B cell (primary cell): ENCODE data around the gene DNAJC25. TPM values are rescaled to one million over a fixed set of nuclear protein-coding genes. Genes with fewer than 3 reads are reported as not detected.

Experiments
- ATAC-seq: fragments of 200-7000 bp; cut with Tn5 transposase; one replicate; pipeline ENCODE4 v1.10.0; 2021; ENCODE audit warnings: low read depth, mild to moderate bottlenecking, moderate number of reproducible peaks, moderate library complexity
- CTCF ChIA-PET: fragments of 350-600 bp; sonication (Branson Sonifier 250); formaldehyde crosslinking; loops from one replicate; lab custom pipeline; 2021; ENCODE audit warnings: antibody characterized with exemption, inconsistent platforms; lab: Charles Lee
- POLR2A ChIA-PET: fragments of 350-600 bp; sonication (Branson Sonifier 250); formaldehyde crosslinking; loops from one replicate; lab custom pipeline; 2021; ENCODE audit warnings: antibody characterized with exemption; lab: Charles Lee
- DNase-seq: peaks from one replicate; pipeline ENCODE4 v3.0.0; 2013
- H2AFZ ChIP-seq: 2 replicates; pipeline ENCODE4 v1.6.1; 2012; ENCODE audit warnings: mild to moderate bottlenecking, low read depth, low read length; ENCODE audit not compliant: insufficient read depth, poor library complexity, severe bottlenecking
- H3K27ac ChIP-seq, 2 donors: 1 replicate in 1 of 2; 2 replicates in 1 of 2; pipeline ENCODE4 v1.5.1; 2012 to 2013; ENCODE audit warnings: low read length in 2 of 2, mild to moderate bottlenecking in 2 of 2, moderate library complexity in 1 of 2
- H3K27me3 ChIP-seq, 4 experiments: fragments of 200-600 bp in 1 of 4; sonication (generic) in 1 of 4; replicated peaks in 1 of 4; 1 replicate in 2 of 4; 2 replicates in 2 of 4; pipeline versions ENCODE4 v1.6.1 to v1.7.0; 2013 to 2016; ENCODE audit warnings: low read length in 3 of 4, mild to moderate bottlenecking in 2 of 4, mixed read lengths in 1 of 4, moderate library complexity in 1 of 4; ENCODE audit not compliant: insufficient read depth in 4 of 4, control insufficient read depth in 3 of 4; ENCODE audit errors: control extremely low read depth in 1 of 4
- H3K36me3 ChIP-seq, 2 experiments: replicated peaks in 1 of 2; 1 replicate in 1 of 2; 2 replicates in 1 of 2; pipeline versions ENCODE4 v1.6.1 to v1.7.1; 2013; ENCODE audit warnings: low read length in 1 of 2; ENCODE audit not compliant: insufficient read depth in 2 of 2, control insufficient read depth in 1 of 2; ENCODE audit errors: control extremely low read depth in 1 of 2, extremely low read depth in 1 of 2
- H3K4me1 ChIP-seq, 2 donors: fragments of 200-600 bp in 1 of 2; sonication (generic) in 1 of 2; 1 replicate in 1 of 2; 2 replicates in 1 of 2; pipeline versions ENCODE4 v1.5.1 to v1.6.1; 2013 to 2017; ENCODE audit warnings: low read length in 2 of 2; ENCODE audit not compliant: control insufficient read depth in 2 of 2, insufficient read depth in 2 of 2
- H3K4me2 ChIP-seq: replicated peaks from 2 replicates; pipeline ENCODE3; 2012; ENCODE audit warnings: mild to moderate bottlenecking, low read depth, low read length; ENCODE audit not compliant: poor library complexity, severe bottlenecking
- H3K4me3 ChIP-seq, 5 experiments: fragments of 200-600 bp in 1 of 5; sonication (generic) in 1 of 5; 1 replicate in 3 of 5; 2 replicates in 2 of 5; pipeline versions ENCODE4 v1.5.1 to v1.7.0; 2011 to 2016; ENCODE audit warnings: low read length in 4 of 5, mild to moderate bottlenecking in 4 of 5, low read depth in 2 of 5, control low read depth in 1 of 5, moderate library complexity in 1 of 5; ENCODE audit not compliant: insufficient read depth in 1 of 5; ENCODE audit errors: control extremely low read depth in 1 of 5, extremely low read depth in 1 of 5
- H3K79me2 ChIP-seq: fragments of 200-600 bp; sonication (generic); one replicate; pipeline ENCODE4 v1.6.0; 2016; ENCODE audit warnings: low read length; ENCODE audit not compliant: control insufficient read depth, insufficient read depth
- H3K9ac ChIP-seq: fragments of 200-600 bp; sonication (generic); 2 replicates; pipeline ENCODE4 v1.6.1; 2017; ENCODE audit warnings: mild to moderate bottlenecking, low read length, moderate library complexity
- H3K9me3 ChIP-seq, 3 donors: one replicate each; pipeline versions ENCODE4 v1.6.1 to v1.7.1; 2013; ENCODE audit warnings: low read length in 2 of 3; ENCODE audit not compliant: control insufficient read depth in 2 of 3, insufficient read depth in 1 of 3; ENCODE audit errors: control extremely low read depth in 1 of 3
- H4K20me1 ChIP-seq: 2 replicates; pipeline ENCODE4 v1.6.0; 2012; ENCODE audit warnings: mild to moderate bottlenecking, low read length; ENCODE audit not compliant: insufficient read depth, control insufficient read depth, poor library complexity, severe bottlenecking
- H3K27ac Mint-ChIP-seq: one replicate; pipeline ENCODE4 v1.8.0; 2021; ENCODE audit warnings: mixed read lengths
- H3K27me3 Mint-ChIP-seq: one replicate; pipeline ENCODE4 v1.8.0; 2021; ENCODE audit warnings: mixed read lengths
- H3K4me1 Mint-ChIP-seq: one replicate; pipeline ENCODE4 v1.8.0; 2021; ENCODE audit warnings: mixed read lengths
- H3K4me3 Mint-ChIP-seq: one replicate; pipeline ENCODE4 v1.8.0; 2021; ENCODE audit warnings: mixed read lengths
- H3K9me3 Mint-ChIP-seq: one replicate; pipeline ENCODE4 v1.8.0; 2022; ENCODE audit warnings: mixed read lengths; ENCODE audit not compliant: insufficient read depth
- EZH2 ChIP-seq: IDR thresholded peaks from 2 replicates; pipeline ENCODE4 v1.6.1; 2012; ENCODE audit warnings: borderline replicate concordance, low read depth, mild to moderate bottlenecking, moderate library complexity, low read length; ENCODE audit not compliant: insufficient read depth, poor library complexity, severe bottlenecking
- WGBS: methylation state at CpG from one replicate; pipeline ENCODE4 v1.1.5; 2013; ENCODE audit warnings: missing lambda C conversion rate; ENCODE audit not compliant: insufficient coverage; 5-methylcytosine and 5-hydroxymethylcytosine counted together
- intact Hi-C: fragments of 100-400 bp; cut with micrococcal nuclease; formaldehyde crosslinking; loops from one replicate; pipeline ENCODE4 v1.10.0; 2022
- polyA plus RNA-seq: library from polyadenylated mRNA; depleted of rRNA; stranded (reverse); fragments of >200 nt; gene quantifications from 2 replicates; pipeline ENCODE4 v1.2.3, GENCODE V29; 2012
- total RNA-seq, 2 donors: library from RNA; stranded (reverse); fragments of 120-200 nt in 1 of 2; gene quantifications; 1 replicate in 1 of 2; 2 replicates in 1 of 2; pipeline versions ENCODE4 v1.2.3 to v1.2.4, GENCODE V29; 2013 to 2022
- TF ChIP-seq, protein P1 (sequence below): fragments of 200-600 bp; IDR thresholded peaks from one replicate; pipeline ENCODE4 v1.8.0; 2022; ENCODE audit warnings: antibody characterized with exemption, mild to moderate bottlenecking

DNAJC25 gene
- total and polyA plus RNA-seq, 2 donors (not counting 1 experiment from before 2014, with no cell fraction given) = 3.1 to 4.1 TPM

DNA sequence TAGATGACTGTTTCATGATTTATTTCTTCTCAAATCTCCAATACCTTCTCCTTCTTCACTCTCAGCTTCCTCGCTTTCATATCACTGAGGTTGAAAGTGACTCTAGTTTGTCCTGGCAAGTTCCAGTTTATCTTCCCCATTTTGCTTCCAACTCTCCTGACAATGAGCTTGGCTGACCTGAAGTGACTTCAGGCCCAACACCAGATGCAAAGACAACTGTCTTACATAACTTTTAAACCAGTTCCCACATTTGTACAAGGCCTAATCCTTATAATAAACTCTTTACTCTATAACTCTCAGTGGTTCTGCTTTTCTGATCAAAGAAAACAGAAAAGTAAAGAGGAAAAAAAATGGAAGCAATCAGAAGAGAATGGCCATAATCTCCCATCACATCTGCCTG, 52.3 kb downstream of the DNAJC25 start:
- no peak for ATAC-seq
- no peaks in the 10 kb centered on the region for H3K4me1 Mint-ChIP-seq
- Histone ChIP-seq H3K79me2 (no peaks in the 10 kb centered on the region), H3K4me3 (no peak overlapping the region), H3K27ac (no peak overlapping the region), H3K9ac (no peak overlapping the region), H3K27me3 (no peaks in the 10 kb centered on the region), H2AFZ (no peak overlapping the region), H3K36me3 (no peaks in the 10 kb centered on the region), H4K20me1 (no peaks in the 10 kb centered on the region), H3K9me3 (no peaks in the 10 kb centered on the region), H3K4me2 (no peak overlapping the region), H3K4me1 (no peaks in the 10 kb centered on the region)
- DNase-seq = no peak
- TF ChIP-seq, protein P1, sequence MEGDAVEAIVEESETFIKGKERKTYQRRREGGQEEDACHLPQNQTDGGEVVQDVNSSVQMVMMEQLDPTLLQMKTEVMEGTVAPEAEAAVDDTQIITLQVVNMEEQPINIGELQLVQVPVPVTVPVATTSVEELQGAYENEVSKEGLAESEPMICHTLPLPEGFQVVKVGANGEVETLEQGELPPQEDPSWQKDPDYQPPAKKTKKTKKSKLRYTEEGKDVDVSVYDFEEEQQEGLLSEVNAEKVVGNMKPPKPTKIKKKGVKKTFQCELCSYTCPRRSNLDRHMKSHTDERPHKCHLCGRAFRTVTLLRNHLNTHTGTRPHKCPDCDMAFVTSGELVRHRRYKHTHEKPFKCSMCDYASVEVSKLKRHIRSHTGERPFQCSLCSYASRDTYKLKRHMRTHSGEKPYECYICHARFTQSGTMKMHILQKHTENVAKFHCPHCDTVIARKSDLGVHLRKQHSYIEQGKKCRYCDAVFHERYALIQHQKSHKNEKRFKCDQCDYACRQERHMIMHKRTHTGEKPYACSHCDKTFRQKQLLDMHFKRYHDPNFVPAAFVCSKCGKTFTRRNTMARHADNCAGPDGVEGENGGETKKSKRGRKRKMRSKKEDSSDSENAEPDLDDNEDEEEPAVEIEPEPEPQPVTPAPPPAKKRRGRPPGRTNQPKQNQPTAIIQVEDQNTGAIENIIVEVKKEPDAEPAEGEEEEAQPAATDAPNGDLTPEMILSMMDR = no peak
- no peak for TF ChIP-seq EZH2
- intact Hi-C loops = no loop called here
- H3K27me3 Mint-ChIP-seq = no peaks in the 10 kb centered on the region
- WGBS = 100% methylated on average over 1 of the region's 1 CpG
- ChIA-PET CTCF (no interaction called here), POLR2A (no interaction called here)
- H3K27ac Mint-ChIP-seq = no peak overlapping the region
- no peaks in the 10 kb centered on the region for H3K9me3 Mint-ChIP-seq
- no peak overlapping the region for H3K4me3 Mint-ChIP-seq

GRCh38 chr9:111691672-111692329, 60.7 kb downstream of the DNAJC25 start:
- no peak overlapping the region for H3K27ac ChIP-seq
- H4K20me1 ChIP-seq = no peaks in the 10 kb centered on the region
- Mint-ChIP-seq H3K9me3 (no peaks in the 10 kb centered on the region), H3K27me3 (no peaks in the 10 kb centered on the region), H3K4me3 (no peak overlapping the region), H3K27ac (no peak overlapping the region), H3K4me1 (no peaks in the 10 kb centered on the region)
- no peaks in the 10 kb centered on the region for H3K9me3 ChIP-seq
- no peak overlapping the region for H3K4me2 ChIP-seq
- no peaks in the 10 kb centered on the region for H3K27me3 ChIP-seq
- no peaks in the 10 kb centered on the region for H3K36me3 ChIP-seq
- peak overlapping the region; percentile 48 for H2AFZ ChIP-seq
- intact Hi-C loops = loop anchor here (1.0 kb wide), 1 partner anchor 94 kb away; no protein-coding TSS in a partner anchor
- no peak overlapping the region for H3K4me3 ChIP-seq
- POLR2A ChIA-PET = no interaction called here
- CTCF ChIA-PET = interaction anchor here (0.8 to 1.6 kb wide), 4 partner anchors 9 to 96 kb away, joined by 3 to 5 read pairs (median 4); no protein-coding TSS in a partner anchor
- no peaks in the 10 kb centered on the region for H3K4me1 ChIP-seq
- ATAC-seq = no peak
- WGBS = no CpG with 5 or more reads among the region's 5 CpGs
- peak; percentile 26 for DNase-seq
- TF ChIP-seq EZH2 = no peak
- TF ChIP-seq, protein P1 = no peak
- no peaks in the 10 kb centered on the region for H3K79me2 ChIP-seq
- no peak overlapping the region for H3K9ac ChIP-seq
